Measurements from ENCODE around the gene TNNT3.
"Not testable (repeated sequence)": the region's sequence is repeated elsewhere in the genome, so short reads cannot be mapped to it uniquely, and the experiment has no call there.

Gene TNNT3

GRCh38 chr11:1881442-1882264 lies 37.9 kb upstream of the TNNT3 start:
- no peak for DNase-seq

DNA sequence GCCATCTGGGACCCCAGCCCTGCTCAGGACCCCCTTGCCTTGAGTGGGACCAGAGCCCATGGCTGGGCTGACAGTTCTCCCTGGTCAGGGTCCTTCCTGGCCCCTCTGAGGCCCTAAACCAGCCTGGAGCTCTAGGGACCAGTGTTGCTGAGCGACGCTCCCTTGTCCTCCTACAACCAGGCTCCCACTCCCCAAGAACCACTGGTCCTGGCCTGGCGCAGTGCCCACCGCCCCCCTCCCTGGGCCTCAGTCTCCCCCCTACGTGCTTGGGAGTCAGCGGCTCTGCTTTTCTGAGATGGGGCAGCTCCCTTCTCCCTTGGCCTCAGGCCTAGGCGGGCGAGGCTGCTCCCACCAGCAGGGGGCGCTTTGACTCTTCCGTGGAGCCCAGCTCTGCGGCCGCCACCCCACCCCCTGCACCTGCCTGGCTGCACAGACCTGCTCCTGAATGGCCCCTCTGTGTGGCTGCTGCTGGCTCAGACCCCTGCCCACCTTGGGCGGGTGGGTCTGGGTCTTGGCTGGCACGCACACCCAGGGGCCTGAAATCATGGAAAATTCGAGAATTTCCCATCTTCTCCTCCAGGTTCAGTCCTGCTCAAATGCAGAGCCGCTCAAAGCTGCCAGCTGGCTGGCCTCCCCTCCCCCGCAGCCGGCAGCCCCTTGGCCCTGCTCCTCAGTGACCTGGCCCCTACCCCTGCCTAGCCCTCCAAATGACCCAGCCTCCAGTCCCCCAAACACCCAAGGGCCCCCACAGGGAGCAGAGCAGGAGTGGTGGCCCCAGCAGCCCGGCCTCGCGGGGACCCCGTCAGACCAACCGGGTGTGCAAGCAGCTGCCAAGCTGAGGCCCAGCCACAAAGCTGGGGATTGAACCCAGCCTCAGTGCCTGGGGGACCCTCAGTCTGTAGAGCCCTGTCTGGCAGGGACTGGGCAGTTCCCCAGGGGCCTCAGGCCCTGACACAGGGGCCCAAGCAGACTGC lies 37.0 kb upstream of the TNNT3 start:
- peak; percentile 74 to 75 for DNase-seq

DNA sequence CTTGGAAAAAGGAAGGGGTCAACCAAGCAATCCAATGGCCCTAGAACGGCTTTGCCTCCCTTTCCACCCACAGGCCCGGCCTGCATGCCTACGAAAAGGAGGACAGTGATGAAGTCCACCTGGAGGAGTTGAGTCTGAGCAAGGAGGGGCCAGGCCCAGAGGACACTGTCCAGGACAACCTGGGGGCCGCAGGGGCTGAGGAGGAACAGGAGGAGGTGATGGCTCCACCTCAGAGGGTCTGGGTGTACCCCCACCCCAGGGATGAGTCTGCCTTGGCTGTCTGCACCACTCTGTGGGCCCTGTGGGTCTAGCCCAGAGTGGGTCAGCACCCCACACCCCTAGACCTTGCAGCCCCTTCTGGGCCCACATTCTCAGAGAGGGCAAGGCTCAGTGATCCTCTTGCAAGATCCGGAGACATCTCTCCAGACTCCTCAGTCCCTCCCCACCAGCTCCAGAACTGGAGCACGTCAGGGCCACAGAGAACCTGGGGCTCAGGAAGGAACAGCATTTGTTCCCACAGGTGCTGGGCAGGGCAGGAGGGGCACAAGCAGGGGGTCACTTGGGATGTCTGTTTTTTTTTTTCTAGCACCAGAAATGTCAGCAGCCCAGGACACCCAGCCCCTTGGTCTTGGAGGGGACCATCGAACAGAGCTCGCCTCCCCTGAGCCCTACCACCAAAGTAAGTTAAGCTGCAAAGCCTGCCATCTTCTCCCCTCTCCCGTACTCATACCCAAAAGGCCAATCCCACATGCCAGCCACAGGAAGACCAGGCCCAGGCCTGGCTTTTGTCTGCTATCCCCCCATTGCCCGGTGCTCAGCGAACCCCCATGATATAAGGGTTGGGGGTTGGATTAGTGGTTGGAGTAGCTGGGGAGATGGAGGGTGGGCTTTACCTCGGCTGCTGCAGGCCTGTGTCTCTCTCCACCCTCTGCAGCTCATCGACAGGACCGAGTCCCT lies 35.9 kb upstream of the TNNT3 start:
- DNase-seq = no peak

DNA sequence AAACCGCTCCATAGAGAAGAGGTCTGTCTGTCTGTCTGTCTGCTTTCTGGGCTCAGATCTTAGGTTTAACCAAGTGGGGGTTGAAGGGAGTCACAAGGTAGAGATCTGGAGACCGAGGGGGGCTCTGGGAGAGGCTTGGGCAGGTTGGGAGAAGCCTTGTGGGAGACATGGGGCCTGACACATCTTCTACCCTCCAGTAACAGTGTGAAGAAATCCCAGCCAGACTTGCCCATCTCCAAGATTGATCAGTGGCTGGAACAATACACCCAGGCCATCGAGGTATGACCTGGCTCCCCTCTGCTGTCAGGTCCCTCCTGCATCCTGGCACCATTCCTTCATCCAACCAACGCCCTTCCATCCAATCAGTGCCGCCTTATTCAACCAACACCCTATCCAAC lies 35.2 kb upstream of the TNNT3 start:
- DNase-seq = no peak

GRCh38 chr11:1886551-1886950 lies 33.0 kb upstream of the TNNT3 start:
- DNase-seq = not testable (repeated sequence)

- no peak for DNase-seq
Measured at GRCh38 chr11:1887451-1888346, 31.8 kb upstream of the TNNT3 start.

- no peak for DNase-seq
Measured at GRCh38 chr11:1888347-1888753, 31.2 kb upstream of the TNNT3 start.

- DNase-seq = no peak
Measured at GRCh38 chr11:1888811-1889210, 30.7 kb upstream of the TNNT3 start.

- peak; percentile 60 to 73 for DNase-seq
Measured at GRCh38 chr11:1889224-1889930, 30.1 kb upstream of the TNNT3 start.

DNA sequence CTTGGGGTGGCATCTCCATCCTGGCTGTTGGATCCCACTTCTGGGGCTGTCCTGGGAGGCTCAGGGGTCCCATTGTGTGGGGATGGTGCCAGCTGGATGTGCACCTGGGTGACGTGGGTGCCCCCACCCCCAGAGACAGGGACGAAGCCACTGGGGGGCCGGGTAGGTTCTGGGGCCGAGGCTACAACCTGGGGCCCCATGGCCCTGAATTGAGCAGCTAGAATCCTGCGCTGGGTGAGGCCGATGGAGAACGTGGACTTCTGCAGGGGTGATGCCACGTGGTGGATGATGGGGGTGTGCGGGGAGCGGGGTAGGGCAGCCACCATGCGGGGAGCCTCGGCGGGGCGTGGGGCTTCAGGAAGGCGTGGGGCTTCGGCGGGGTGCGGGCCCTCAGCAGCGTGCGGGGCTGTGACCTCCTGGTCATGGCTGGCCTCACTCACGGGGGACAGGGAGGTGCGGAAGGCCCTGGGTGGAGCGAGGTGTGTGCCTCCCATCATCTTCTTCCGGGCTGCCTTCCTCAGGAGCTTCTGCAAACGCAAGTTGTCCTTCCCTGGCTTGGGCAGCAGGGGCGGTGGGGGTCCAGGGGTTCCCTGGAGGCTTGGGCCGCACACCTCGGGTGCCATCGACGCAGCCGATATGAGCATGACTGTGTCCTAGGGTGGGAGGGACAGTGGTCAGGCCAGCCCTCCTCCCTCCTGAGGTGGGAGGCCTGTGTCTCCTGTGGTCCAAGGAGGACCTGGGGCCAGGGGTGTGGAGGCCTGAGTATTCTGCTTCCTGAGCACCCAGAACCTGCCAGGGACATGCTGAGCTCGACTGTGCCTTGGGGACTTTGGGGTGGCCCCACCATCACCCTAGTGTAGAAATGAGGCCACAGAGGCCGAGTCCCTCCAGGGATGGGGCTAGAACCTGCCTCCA lies 29.3 kb upstream of the TNNT3 start:
- DNase-seq = no peak

- no peak for DNase-seq
Measured at GRCh38 chr11:1890856-1891830, 28.4 kb upstream of the TNNT3 start.

DNA sequence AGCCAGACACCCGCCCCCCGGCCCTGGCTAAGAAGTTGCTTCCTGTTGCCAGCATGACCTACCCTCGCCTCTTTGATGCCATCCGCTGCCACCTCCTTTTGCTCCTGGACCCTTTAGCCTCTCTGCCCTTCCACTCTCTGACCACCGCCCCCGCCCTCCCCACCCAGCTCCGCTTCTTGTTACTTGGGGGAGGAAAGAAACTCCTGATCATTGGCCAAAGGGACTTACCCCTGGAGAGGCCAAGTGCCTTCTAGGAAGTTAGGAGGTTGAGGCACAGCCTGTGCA lies 27.7 kb upstream of the TNNT3 start, which contains the start of gene PRR33:
Gene PRR33, minus strand, starts transcription at position 65 of the 285 bp plus-strand sequence. CDS start 1,311 bp downstream, outside the sequence.
- DNase-seq = no peak

GRCh38 chr11:1892116-1892515 lies 27.4 kb upstream of the TNNT3 start:
- no peak for DNase-seq

GRCh38 chr11:1892558-1892957 lies 26.9 kb upstream of the TNNT3 start:
- DNase-seq = no peak

GRCh38 chr11:1893581-1894359 lies 25.7 kb upstream of the TNNT3 start:
- DNase-seq = no peak

DNA sequence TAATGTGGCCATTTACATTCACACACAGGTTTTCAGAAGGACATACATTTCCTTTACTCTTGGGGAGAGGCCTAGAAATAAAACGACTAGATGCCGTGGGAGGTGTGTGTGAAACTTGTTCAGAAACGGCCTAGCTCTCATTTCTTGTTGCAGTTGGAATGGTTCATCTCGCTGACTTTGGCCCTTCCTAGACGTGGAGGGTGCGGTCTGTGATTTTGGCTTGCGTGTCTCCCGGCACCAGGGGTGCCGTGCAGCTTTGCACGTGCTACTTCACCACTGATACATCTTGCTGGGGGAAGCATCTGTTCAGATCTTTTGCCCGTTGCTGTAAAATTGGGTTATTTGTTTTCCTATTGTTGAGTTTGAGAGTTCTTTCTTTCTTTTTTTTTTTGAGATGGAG lies 24.7 kb upstream of the TNNT3 start:
- DNase-seq = no peak

GRCh38 chr11:1896468-1896867 lies 23.0 kb upstream of the TNNT3 start:
- DNase-seq = no peak

DNA sequence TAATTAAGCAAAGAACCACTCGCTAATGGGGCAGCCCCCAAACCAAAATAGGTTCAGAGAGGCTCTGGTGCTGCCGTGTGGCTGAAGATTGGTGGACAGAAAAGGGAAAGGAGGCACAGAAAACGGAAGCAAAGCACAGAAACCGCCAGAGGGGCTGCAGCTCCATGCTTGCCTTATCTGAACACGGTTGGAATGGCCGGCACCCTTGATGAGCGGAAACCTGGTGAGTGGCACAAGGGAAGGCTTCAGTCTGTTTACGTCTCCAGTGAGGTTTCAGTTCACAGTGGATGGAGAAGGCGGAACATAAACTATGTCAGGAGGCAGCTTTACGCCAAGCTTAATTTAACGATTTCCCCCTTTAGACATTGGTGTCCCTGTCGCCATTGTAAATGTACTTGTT lies 22.6 kb upstream of the TNNT3 start:
- DNase-seq = no peak
